ENCODE measurements around the gene SETBP1. TPM values are rescaled to one million over a fixed set of nuclear protein-coding genes. Genes with fewer than 3 reads are reported as not detected.

Gene SETBP1
- total and polyA plus RNA-seq, 2 of the 8 experiments (the other 6 are each of a cell fraction or from before 2014, with no cell fraction given), result 2.0 to 6.5 TPM

DNA sequence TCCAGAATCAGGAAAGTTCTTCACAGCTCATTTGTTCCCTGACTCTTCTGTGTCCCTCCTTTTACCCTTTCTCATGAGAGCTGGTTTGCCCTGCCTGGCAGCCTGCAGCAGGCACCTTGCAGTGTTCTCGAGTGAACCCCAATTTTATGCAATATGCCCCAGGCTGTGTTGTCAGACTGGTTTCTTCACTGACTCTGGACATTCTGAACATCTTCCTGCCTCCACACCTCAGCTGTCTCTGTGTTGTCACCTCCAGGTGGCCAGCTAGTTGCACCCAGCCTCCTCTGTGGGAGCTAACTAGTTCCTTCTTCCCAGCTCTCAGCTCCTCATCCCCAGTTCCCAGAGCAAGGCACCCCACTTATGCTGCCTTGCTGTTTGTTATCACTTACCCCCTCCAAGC is 5.5 kb downstream of the SETBP1 start:
- no peaks in the 10 kb centered on the region for H3K79me1 ChIP-seq (ENCODE audit: low read depth, low read length)
- H3K4me3 ChIP-seq (ENCODE audit: extremely low read depth in 1 of 4, insufficient read depth in 2 of 4, low read depth in 3 of 4, low read length in 4 of 4), result no peak overlapping the region
- no peak overlapping the region for H3K4me2 ChIP-seq (ENCODE audit: insufficient read depth in 1 of 2, low read depth in 2 of 2, low read length in 2 of 2)
- peaks cover 9% of the 10 kb centered on the region for H3K23me2 ChIP-seq (ENCODE audit: low read depth, low read length)
- H2BK5ac ChIP-seq (ENCODE audit: low read depth, low read length), result no peak overlapping the region
- no peak overlapping the region for H3K4ac ChIP-seq (replicated peaks; ENCODE audit: insufficient read length, low read depth, low read length)
- no peak overlapping the region for H2AFZ ChIP-seq (ENCODE audit: low read length)
- H3K27me3 ChIP-seq (replicated peaks in 1 of 4; ENCODE audit: control insufficient read depth in 3 of 4, extremely low read depth in 1 of 4, insufficient read depth in 3 of 4, low read length in 3 of 4), result peaks cover 0 to 6% (median 4%) of the 10 kb centered on the region in 4 experiments; a peak in 5 of 7 replicates
- H3K9me3 ChIP-seq (ENCODE audit: insufficient read depth in 2 of 2, low read depth in 1 of 2, low read length in 1 of 2), result no peaks in the 10 kb centered on the region
- H4K8ac ChIP-seq (ENCODE audit: extremely low read depth, insufficient read depth, low read length), result no peak overlapping the region
- peaks cover 0 to 3% of the 10 kb centered on the region in 2 experiments for H4K20me1 ChIP-seq (replicated peaks in 1 of 2; ENCODE audit: control insufficient read depth in 1 of 2, insufficient read depth in 2 of 2, low read length in 2 of 2)
- H3K14ac ChIP-seq (ENCODE audit: insufficient read length), result no peak overlapping the region
- H3K27ac ChIP-seq (ENCODE audit: low read depth, low read length), result no peak overlapping the region
- H3K36me3 ChIP-seq (ENCODE audit: control insufficient read depth in 2 of 4, insufficient read depth in 4 of 4, low read length in 3 of 4), result no peaks in the 10 kb centered on the region
- H3K4me1 ChIP-seq (replicated peaks in 1 of 4; ENCODE audit: control insufficient read depth in 3 of 4, insufficient read depth in 4 of 4, low read length in 3 of 4), result peaks cover 4 to 14% (median 9%) of the 10 kb centered on the region in 4 experiments; a peak in 5 of 7 replicates
- peaks cover 0 to 29% of the 10 kb centered on the region in 2 experiments; a peak in 3 of 4 replicates for H3K79me2 ChIP-seq (ENCODE audit: control insufficient read depth in 1 of 2, insufficient read depth in 2 of 2, low read length in 2 of 2)
- H3K18ac ChIP-seq (ENCODE audit: extremely low read depth, low read length), result no peak overlapping the region
- no peak overlapping the region for H2AK5ac ChIP-seq (ENCODE audit: low read depth, low read length)
- H4K91ac ChIP-seq (replicated peaks; ENCODE audit: insufficient read length, low read length), result no peak overlapping the region
- ChIA-PET POLR2A (ENCODE audit: partially characterized antibody) (no interaction called here), CTCF (ENCODE audit: partially characterized antibody) (interaction anchor here (1.2 kb wide), 1 partner anchor 14 kb away, joined by 3 read pairs; no protein-coding TSS in a partner anchor)
- H2BK12ac ChIP-seq (ENCODE audit: low read depth, low read length), result no peak overlapping the region
- 94% methylated on average over 1 of the region's 1 CpG; no CpG with 5 or more reads in 1 of the 2 experiments for WGBS, 2 experiments (ENCODE audit: extremely low coverage in 1 of 2, insufficient coverage in 1 of 2, insufficient read length in 1 of 2, insufficient replicate concordance in 2 of 2, low coverage in 1 of 2, low lambda C conversion rate in 2 of 2, missing lambda C conversion rate in 1 of 2)
- FAIRE-seq (no peak), DNase-seq (ENCODE audit: low read depth in 1 of 2, low spot score in 2 of 2) (no peak)
- H3K9ac ChIP-seq (replicated peaks in 1 of 4; ENCODE audit: extremely low read depth in 1 of 4, low read depth in 3 of 4, low read length in 3 of 4), result no peak overlapping the region
- H4K5ac ChIP-seq (ENCODE audit: insufficient read length, low read depth, low read length), result no peak overlapping the region
- no peak overlapping the region for H3K56ac ChIP-seq (replicated peaks; ENCODE audit: insufficient read length, low read depth, low read length)
- H2BK15ac ChIP-seq (ENCODE audit: low read length), result no peak overlapping the region; the same call in 1 of the 2 replicates
- no peak overlapping the region for H3K23ac ChIP-seq (ENCODE audit: insufficient read length)
- H2BK20ac ChIP-seq (ENCODE audit: low read length), result no peak overlapping the region
- no peak overlapping the region for H2BK120ac ChIP-seq (replicated peaks; ENCODE audit: low read depth, low read length)
- TF ChIP-seq BCL11A (IDR thresholded peaks at IDR 0.05; ENCODE audit: low read depth in 2 of 2, low read length in 2 of 2), result no peak
- TF ChIP-seq NRF1 (IDR thresholded peaks at IDR 0.05; ENCODE audit: low read depth, low read length), result no peak
- TF ChIP-seq TAF7 (optimal IDR thresholded peaks at IDR 0.05; ENCODE audit: borderline replicate concordance, low read depth, low read length), result no peak
- no peak for TF ChIP-seq RFX5 (IDR thresholded peaks at IDR 0.05; ENCODE audit: borderline replicate concordance, low read depth, low read length)
- no peak for TF ChIP-seq KDM5A (IDR thresholded peaks at IDR 0.05; ENCODE audit: low read length)
- no peak for TF ChIP-seq CHD2 (IDR thresholded peaks at IDR 0.05; ENCODE audit: low read length)
- TF ChIP-seq TCF12 (IDR thresholded peaks at IDR 0.05; ENCODE audit: low read depth, low read length), result no peak
- TF ChIP-seq GABPA (IDR thresholded peaks at IDR 0.05; ENCODE audit: borderline replicate concordance, insufficient read depth, low read length), result no peak
- TF ChIP-seq CREB1 (IDR thresholded peaks at IDR 0.05), result no peak

All from H1 (cell line).